T47D (cell line): ENCODE measurements around the gene ADRM1.

Experiments used
- DNase-seq, 2 experiments: peaks; one replicate each; pipeline versions ENCODE4 v3.0.0 to v3.0.0-alpha.2; 2011 to 2012; ENCODE audit warnings: low read depth in 1 of 2, low spot score in 1 of 2
- JUND ChIP-seq: IDR thresholded peaks from 2 replicates; pipeline ENCODE4 v1.6.1; 2012; ENCODE audit warnings: low read depth
- in situ Hi-C: cut with HindIII; loops from 2 replicates; pipeline ENCODE4 v1.10.0; 2016; ENCODE audit warnings: low sequenced_read_pairs, low pct_unique_long_range_greater_than_20kb

ADRM1 gene

GRCh38 chr20:62293946-62294345, 8.9 kb upstream of the ADRM1 start:
- DNase-seq, result no peak
- in situ Hi-C loops, result no loop called here
- no peak for TF ChIP-seq JUND

GRCh38 chr20:62294516-62294915, 8.3 kb upstream of the ADRM1 start:
- in situ Hi-C loops, result no loop called here
- no peak for DNase-seq

GRCh38 chr20:62296724-62297448, 5.9 kb upstream of the ADRM1 start:
- no peak for DNase-seq
- TF ChIP-seq JUND, result no peak
- in situ Hi-C loops, result no loop called here

More at GRCh38 chr20:62294516-62294915, 8.3 kb upstream of the ADRM1 start:
- TF ChIP-seq JUND, result no peak

- DNase-seq, result peak in 1 of 2 experiments; percentile 76
- in situ Hi-C loops, result no loop called here
- no peak for TF ChIP-seq JUND
These were observed 5.2 kb upstream of the ADRM1 start for GRCh38 chr20:62297449-62298227.

GRCh38 chr20:62298577-62299249, 4.1 kb upstream of the ADRM1 start:
- no peak for TF ChIP-seq JUND
- no peak for DNase-seq
- in situ Hi-C loops, result no loop called here

- in situ Hi-C loops, result no loop called here
- no peak for DNase-seq
- no peak for TF ChIP-seq JUND
These were observed 3.0 kb upstream of the ADRM1 start for GRCh38 chr20:62299666-62300236.

GRCh38 chr20:62300319-62300718, 2.5 kb upstream of the ADRM1 start:
- in situ Hi-C loops, result no loop called here
- TF ChIP-seq JUND, result no peak
- no peak for DNase-seq

- in situ Hi-C loops, result no loop called here
- TF ChIP-seq JUND, result no peak
- no peak for DNase-seq
These were observed 1.6 kb upstream of the ADRM1 start for GRCh38 chr20:62301111-62301668.

- peak; percentile 91 to 98 for DNase-seq
- in situ Hi-C loops, result no loop called here
- no peak for TF ChIP-seq JUND
These were observed 940 bp upstream of the ADRM1 start for GRCh38 chr20:62301773-62302340.

- no peak for DNase-seq
- in situ Hi-C loops, result no loop called here
These were observed 204 bp downstream of the ADRM1 start for GRCh38 chr20:62303062-62303339.

GRCh38 chr20:62303340-62304226, 786 bp downstream of the ADRM1 start:
- in situ Hi-C loops, result no loop called here
- DNase-seq, result peak in 1 of 2 experiments; percentile 59
- no peak for TF ChIP-seq JUND

More at GRCh38 chr20:62303062-62303339, 204 bp downstream of the ADRM1 start:
- no peak for TF ChIP-seq JUND
